Stimulated activated CD4-positive, alpha-beta T cell treated with anti-CD3 and anti-CD28 coated beads, Interleukin-1b, Interleukin-23, amount 100 ng/mL, for 24 hours (primary cell): ENCODE measurements around the gene RTL5.

Experiments
- DNase-seq, 4 experiments: peaks; one replicate each; pipeline ENCODE4 v3.0.0-alpha.2; 2020; ENCODE audit warnings: low read depth in 4 of 4, low spot score in 1 of 4

RTL5 gene

GRCh38 chrX:72110051-72110875 is 21.5 kb downstream of the RTL5 start:
- DNase-seq: no peak

- DNase-seq: no peak
Observed at GRCh38 chrX:72108666-72109065, 23.0 kb downstream of the RTL5 start.

- no peak for DNase-seq
Observed at GRCh38 chrX:72107841-72108595, 23.7 kb downstream of the RTL5 start.

- DNase-seq: no peak
Observed at GRCh38 chrX:72107320-72107719, 24.4 kb downstream of the RTL5 start.

- no peak for DNase-seq
Observed at GRCh38 chrX:72105436-72105835, 26.3 kb downstream of the RTL5 start.

GRCh38 chrX:72102760-72103159 is 29.0 kb downstream of the RTL5 start:
- no peak for DNase-seq

GRCh38 chrX:72102126-72102525 is 29.6 kb downstream of the RTL5 start:
- no peak for DNase-seq

- no peak for DNase-seq
Observed at GRCh38 chrX:72101597-72102037, 30.1 kb downstream of the RTL5 start.

- DNase-seq: peak in 3 of 4 experiments; percentile 10 to 31 (median 19)
Observed at GRCh38 chrX:72100824-72101351, 30.8 kb downstream of the RTL5 start.

- no peak for DNase-seq
Observed at GRCh38 chrX:72100051-72100755, 31.5 kb downstream of the RTL5 start.

- DNase-seq: no peak
Observed at GRCh38 chrX:72097098-72097497, 34.6 kb downstream of the RTL5 start.

- no peak for DNase-seq
Observed at GRCh38 chrX:72095370-72095769, 36.3 kb downstream of the RTL5 start.

GRCh38 chrX:72094894-72095293 is 36.8 kb downstream of the RTL5 start:
- peak in 2 of 4 experiments; percentile 10 to 13 for DNase-seq

GRCh38 chrX:72089254-72089653 is 42.5 kb downstream of the RTL5 start:
- no peak for DNase-seq

GRCh38 chrX:72088761-72089160 is 43.0 kb downstream of the RTL5 start:
- no peak for DNase-seq

- DNase-seq: no peak
Observed at GRCh38 chrX:72086995-72087394, 44.7 kb downstream of the RTL5 start.

GRCh38 chrX:72084114-72084513 is 47.6 kb downstream of the RTL5 start:
- DNase-seq: no peak

GRCh38 chrX:72083291-72083690 is 48.4 kb downstream of the RTL5 start:
- DNase-seq: no peak

GRCh38 chrX:72081605-72082320 is 50.0 kb downstream of the RTL5 start:
- no peak for DNase-seq

- no peak for DNase-seq
Observed at GRCh38 chrX:72080800-72081199, 50.9 kb downstream of the RTL5 start.

- no peak for DNase-seq
Observed at GRCh38 chrX:72080150-72080549, 51.6 kb downstream of the RTL5 start.
